Stimulated activated CD4-positive, alpha-beta T cell treated with anti-CD3 and anti-CD28 coated beads, Interleukin-1b, Interleukin-23, amount 100 ng/mL, for 4 hours (primary cell): ENCODE measurements around the gene TMEM167A.

Experiments used
- DNase-seq, 2 donors: peaks; one replicate each; pipeline ENCODE4 v3.0.0-alpha.2; 2020; ENCODE audit warnings: low read depth in 2 of 2

TMEM167A gene

GRCh38 chr5:83035373-83036100 is 41.7 kb downstream of the TMEM167A start:
- no peak for DNase-seq

- DNase-seq: no peak
These were observed 42.5 kb downstream of the TMEM167A start for GRCh38 chr5:83034528-83035207.

- DNase-seq: no peak
These were observed 43.2 kb downstream of the TMEM167A start for GRCh38 chr5:83034036-83034435.

- DNase-seq: no peak
These were observed 45.8 kb downstream of the TMEM167A start for GRCh38 chr5:83031381-83031780.

- no peak for DNase-seq
These were observed 47.3 kb downstream of the TMEM167A start for GRCh38 chr5:83029912-83030311.

GRCh38 chr5:83026930-83027687 is 50.1 kb downstream of the TMEM167A start:
- no peak for DNase-seq

- DNase-seq: no peak
These were observed 50.7 kb downstream of the TMEM167A start for GRCh38 chr5:83026516-83026915.

- no peak for DNase-seq
These were observed 51.3 kb downstream of the TMEM167A start for GRCh38 chr5:83025690-83026478.

GRCh38 chr5:83022334-83022733 is 54.9 kb downstream of the TMEM167A start:
- no peak for DNase-seq

GRCh38 chr5:83015676-83016075 is 61.5 kb downstream of the TMEM167A start:
- no peak for DNase-seq

- no peak for DNase-seq
These were observed 65.2 kb downstream of the TMEM167A start for GRCh38 chr5:83011985-83012384.

GRCh38 chr5:83009408-83009807 is 67.8 kb downstream of the TMEM167A start:
- DNase-seq: no peak

GRCh38 chr5:83007755-83008154 is 69.4 kb downstream of the TMEM167A start:
- DNase-seq: no peak

- DNase-seq: no peak
These were observed 70.4 kb downstream of the TMEM167A start for GRCh38 chr5:83006683-83007283.

- DNase-seq: no peak
These were observed 73.4 kb downstream of the TMEM167A start for GRCh38 chr5:83003791-83004190.
